ENCODE data around the gene PCDHGB4.

DNA sequence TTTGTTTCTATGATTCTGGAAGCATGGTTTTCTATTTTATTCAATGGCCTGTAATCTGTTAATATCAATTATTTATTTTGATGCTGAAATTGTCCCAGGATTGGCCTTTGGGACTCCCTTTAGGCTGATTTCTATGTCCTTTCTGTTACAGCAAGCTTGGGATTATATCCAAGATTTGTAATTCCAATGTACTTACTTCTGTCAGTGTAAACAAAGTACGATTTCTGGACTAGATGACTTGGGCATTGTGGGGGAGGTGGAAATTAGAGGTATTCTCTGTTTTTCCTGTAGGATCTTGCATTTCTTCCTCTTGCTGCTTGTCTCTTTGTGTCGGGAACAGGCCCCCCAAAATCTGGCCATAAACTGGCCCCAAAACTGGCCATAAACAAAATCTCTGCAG is 46.5 kb downstream of the PCDHGB4 start:
- TF ChIP-seq, protein P1, sequence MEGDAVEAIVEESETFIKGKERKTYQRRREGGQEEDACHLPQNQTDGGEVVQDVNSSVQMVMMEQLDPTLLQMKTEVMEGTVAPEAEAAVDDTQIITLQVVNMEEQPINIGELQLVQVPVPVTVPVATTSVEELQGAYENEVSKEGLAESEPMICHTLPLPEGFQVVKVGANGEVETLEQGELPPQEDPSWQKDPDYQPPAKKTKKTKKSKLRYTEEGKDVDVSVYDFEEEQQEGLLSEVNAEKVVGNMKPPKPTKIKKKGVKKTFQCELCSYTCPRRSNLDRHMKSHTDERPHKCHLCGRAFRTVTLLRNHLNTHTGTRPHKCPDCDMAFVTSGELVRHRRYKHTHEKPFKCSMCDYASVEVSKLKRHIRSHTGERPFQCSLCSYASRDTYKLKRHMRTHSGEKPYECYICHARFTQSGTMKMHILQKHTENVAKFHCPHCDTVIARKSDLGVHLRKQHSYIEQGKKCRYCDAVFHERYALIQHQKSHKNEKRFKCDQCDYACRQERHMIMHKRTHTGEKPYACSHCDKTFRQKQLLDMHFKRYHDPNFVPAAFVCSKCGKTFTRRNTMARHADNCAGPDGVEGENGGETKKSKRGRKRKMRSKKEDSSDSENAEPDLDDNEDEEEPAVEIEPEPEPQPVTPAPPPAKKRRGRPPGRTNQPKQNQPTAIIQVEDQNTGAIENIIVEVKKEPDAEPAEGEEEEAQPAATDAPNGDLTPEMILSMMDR (tag by site-specific recombination; IDR thresholded peaks at IDR 0.05), result no peak
- TF ChIP-seq ZNF660 (tag by site-specific recombination; IDR thresholded peaks at IDR 0.05) (no peak), SP3 (tag by site-specific recombination; IDR thresholded peaks at IDR 0.05) (no peak)
- TF ChIP-seq, protein P2, sequence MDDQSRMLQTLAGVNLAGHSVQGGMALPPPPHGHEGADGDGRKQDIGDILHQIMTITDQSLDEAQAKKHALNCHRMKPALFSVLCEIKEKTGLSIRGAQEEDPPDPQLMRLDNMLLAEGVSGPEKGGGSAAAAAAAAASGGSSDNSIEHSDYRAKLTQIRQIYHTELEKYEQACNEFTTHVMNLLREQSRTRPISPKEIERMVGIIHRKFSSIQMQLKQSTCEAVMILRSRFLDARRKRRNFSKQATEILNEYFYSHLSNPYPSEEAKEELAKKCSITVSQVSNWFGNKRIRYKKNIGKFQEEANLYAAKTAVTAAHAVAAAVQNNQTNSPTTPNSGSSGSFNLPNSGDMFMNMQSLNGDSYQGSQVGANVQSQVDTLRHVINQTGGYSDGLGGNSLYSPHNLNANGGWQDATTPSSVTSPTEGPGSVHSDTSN (CRISPR knock-in tag; IDR thresholded peaks at IDR 0.05), result no peak
